ENCODE results near the gene MAN2B2.
"Not testable (repeated sequence)": the region's sequence is repeated elsewhere in the genome, so short reads cannot be mapped to it uniquely, and the experiment has no call there.

MAN2B2 gene

GRCh38 chr4:6619466-6620255, 44.7 kb downstream of the MAN2B2 start:
- no peak for DNase-seq

GRCh38 chr4:6620296-6620695, 45.3 kb downstream of the MAN2B2 start:
- no peak for DNase-seq

- no peak for DNase-seq
Observed at GRCh38 chr4:6620891-6621555, 46.0 kb downstream of the MAN2B2 start.

- no peak for DNase-seq
Observed at GRCh38 chr4:6621556-6621927, 46.6 kb downstream of the MAN2B2 start.

- no peak for DNase-seq
Observed at GRCh38 chr4:6622744-6623143, 47.8 kb downstream of the MAN2B2 start.

- DNase-seq, result no peak
Observed at GRCh38 chr4:6625256-6625655, 50.3 kb downstream of the MAN2B2 start.

- DNase-seq, result no peak
Observed at GRCh38 chr4:6626066-6626465, 51.1 kb downstream of the MAN2B2 start.

GRCh38 chr4:6627832-6628231, 52.8 kb downstream of the MAN2B2 start:
- no peak for DNase-seq

GRCh38 chr4:6628484-6628883, 53.5 kb downstream of the MAN2B2 start:
- not testable (repeated sequence) for DNase-seq

- no peak for DNase-seq
Observed at GRCh38 chr4:6632125-6632524, 57.1 kb downstream of the MAN2B2 start.

- DNase-seq, result no peak
Observed at GRCh38 chr4:6633091-6633906, 58.3 kb downstream of the MAN2B2 start.

GRCh38 chr4:6634746-6635145, 59.8 kb downstream of the MAN2B2 start:
- no peak for DNase-seq

GRCh38 chr4:6639137-6639680, 64.2 kb downstream of the MAN2B2 start:
- no peak for DNase-seq

GRCh38 chr4:6640292-6641163, 65.5 kb downstream of the MAN2B2 start, which contains the start of gene MRFAP1:
Gene MRFAP1, plus strand, starts transcription at chr4:6640685. Its CDS starts 178 bp downstream, at chr4:6640863.
- peak; percentile 81 for DNase-seq

GRCh38 chr4:6641164-6641970, 66.4 kb downstream of the MAN2B2 start:
- DNase-seq, result peak; percentile 29

GRCh38 chr4:6641971-6642320, 67.0 kb downstream of the MAN2B2 start:
- DNase-seq, result no peak

- DNase-seq, result no peak
Observed at GRCh38 chr4:6643141-6643847, 68.3 kb downstream of the MAN2B2 start.

- DNase-seq, result no peak
Observed at GRCh38 chr4:6644792-6645530, 70.0 kb downstream of the MAN2B2 start.

- no peak for DNase-seq
Observed at GRCh38 chr4:6647169-6647568, 72.2 kb downstream of the MAN2B2 start.

Measured in kidney glomerular epithelial cell (primary cell).